ENCODE data around the gene ZSCAN5B.
A peak's percentile ranks its signal among the peaks of the same experiment; 100 is the strongest.

Gene ZSCAN5B

DNA sequence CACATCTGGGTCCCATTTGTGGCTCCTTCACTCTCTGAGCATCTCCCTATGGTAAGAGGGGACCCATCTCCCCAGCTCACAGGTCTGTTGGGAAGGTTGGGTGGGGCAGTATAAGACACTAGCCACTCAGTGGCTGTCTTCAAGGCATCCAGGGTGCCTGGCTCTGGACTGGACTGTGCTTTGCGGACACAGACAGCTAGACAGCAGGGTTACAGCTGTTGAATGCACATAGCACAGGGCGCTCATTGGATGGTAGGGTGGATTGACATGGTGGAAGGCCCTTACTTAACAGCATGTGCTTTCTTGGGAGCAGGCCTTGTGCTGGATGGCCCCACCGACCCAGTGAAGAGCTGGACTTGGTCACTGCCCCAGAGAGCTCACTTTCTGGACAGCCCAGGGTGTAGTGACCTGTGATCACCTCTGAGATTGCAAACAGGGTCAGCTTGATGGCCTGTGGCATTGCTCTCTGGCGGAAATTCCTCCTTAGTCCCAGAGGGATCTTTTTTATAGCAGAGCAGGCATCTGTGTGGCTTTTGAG, 54.6 kb downstream of the ZSCAN5B start:
- no peak for DNase-seq

DNA sequence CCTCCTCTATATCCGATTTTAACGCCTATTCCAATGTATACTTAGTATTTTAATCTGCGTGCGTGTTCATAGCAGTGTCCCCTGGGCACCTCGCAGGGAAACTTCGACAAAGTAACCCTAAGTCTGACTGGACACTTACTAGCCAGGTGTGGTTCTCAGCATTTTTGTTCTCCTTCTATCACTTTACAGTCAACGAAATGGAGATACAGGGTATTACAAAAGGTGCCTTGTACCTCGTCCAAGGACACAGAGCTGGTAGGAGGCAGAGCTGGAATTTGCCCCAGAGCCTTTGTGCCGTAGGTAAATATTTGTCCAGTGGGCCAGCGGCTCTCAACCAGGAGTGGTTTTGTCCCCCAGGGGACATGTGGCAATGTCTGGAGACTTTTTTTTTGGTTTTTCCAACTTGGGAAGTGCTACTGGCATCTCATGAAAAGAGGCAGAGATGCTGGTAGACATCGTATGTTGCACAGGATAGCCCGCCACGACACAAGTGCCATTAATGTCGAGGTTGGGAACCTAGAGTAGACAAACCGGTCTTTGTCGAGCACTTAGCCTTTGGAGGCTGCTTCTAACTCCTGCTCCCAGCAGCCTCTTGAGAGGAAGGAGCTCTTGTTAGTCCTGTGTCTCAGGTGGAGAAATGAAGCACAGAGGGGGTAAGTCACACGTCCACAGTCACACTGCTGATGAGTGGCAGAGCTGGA, 55.3 kb downstream of the ZSCAN5B start:
- DNase-seq: no peak

DNA sequence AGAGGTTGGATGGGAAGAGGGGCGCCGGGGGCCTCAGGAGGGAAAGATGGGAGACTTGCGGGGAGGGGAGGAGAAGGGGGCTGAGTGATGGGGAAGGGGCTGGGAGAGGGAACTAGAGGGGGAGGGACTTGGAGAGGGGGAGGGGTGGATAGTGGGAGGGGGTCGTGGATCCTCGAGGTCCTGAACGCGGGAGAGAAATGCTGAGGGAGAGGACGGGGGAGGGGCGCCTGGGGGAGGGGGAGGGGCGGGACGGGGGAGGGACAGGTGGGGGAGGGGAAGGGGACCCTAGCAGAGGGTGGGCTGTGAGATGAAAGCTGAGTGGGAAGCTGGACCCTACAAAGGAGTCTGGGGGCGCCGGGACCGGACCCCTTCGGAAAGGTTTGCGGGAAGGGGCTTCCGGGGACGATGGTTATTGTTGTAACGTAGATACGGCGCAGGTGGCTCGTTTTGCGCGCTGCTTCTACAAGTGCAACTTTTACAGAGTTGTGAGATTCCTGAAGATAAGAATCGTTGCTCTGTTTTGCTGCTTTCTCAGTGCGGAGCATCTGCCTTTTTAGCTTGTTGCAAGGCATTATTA, 56.1 kb downstream of the ZSCAN5B start:
- DNase-seq: no peak

DNA sequence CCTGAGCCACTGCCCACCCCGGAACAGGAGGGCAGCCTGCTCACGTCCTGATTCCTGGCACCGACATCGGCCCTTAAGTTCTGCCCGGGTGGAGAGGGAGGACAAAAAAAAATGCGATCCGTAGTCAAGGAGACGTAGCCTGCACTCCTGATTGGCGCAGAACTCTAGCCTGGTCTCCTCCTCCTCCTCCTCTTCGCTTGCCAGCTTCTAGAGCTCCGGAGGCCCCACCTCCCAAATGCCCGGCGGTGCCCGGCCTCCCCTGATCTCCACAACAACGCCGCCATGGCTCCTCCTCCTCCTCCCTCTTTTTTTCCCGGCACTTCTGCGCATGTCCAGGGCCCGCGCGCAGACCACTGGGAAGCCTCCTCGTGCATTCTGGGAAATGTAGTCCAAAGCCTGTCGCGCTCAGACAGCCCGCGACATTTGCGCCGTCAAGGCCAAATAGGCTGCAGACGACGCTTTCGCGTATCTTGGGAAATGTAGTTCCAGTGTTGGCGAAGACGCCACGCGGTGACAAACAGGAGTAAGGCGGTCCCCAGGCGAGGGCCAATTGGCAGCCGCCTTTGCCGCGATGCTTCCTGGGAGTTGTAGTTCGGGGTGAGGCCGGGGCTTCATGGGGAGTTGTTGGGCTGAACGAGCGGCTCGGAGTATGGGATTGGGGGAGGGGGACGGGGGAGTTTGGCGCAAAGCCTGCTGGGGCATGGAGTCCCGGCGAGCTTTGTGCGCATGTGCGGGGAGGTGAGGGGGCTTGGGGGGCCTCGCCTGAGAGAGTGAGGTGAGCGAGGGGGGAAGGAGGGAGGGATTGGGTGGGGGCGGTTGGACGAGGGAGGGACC, 56.8 kb downstream of the ZSCAN5B start, which contains the start of gene ZNF444:
Gene ZNF444 (plus strand): TSS at position 705 of the 834 bp plus-strand sequence. CDS start 5,625 bp downstream, outside the sequence.
- DNase-seq: peak; percentile 100

DNA sequence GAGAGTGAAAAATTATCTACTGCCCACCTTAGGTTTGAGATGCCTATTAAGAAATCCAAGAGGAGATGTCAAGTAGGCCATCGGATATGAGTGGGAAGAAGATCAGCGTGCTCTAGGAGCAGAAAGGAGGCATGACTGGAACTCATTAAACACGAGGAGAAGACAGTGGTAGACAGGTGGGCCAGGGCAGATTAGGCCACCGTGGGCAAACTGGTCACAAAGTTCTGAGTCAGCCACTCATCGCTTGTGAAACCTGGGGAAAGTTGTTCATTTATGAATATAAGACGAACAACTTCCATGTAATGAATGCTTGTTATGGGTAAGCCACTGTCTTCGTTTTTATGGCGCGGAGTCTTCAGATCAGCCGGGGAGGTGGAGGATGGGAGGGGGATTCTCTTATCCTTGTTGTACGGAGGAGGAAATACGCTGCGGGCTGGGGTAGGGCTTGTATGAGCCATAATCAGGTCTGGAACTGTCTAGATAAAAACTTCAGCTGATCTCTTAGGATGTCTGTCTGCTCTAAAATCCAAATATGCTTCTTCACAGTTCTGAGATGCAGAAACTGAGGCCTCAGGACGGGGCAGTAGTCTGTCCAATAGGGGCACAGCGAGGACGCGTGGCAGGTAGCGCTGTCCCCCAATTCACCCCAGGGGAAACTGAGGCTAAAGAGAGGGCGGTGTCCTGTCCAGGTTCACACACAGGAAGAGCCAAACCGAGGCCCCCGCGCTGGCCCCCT, 57.6 kb downstream of the ZSCAN5B start:
- DNase-seq: peak; percentile 27
